WTC11 (cell line): Measurements from ENCODE around the gene NEK5.

Experiments
- CTCF ChIP-seq: fragments of 200-600 bp; IDR thresholded peaks from 2 replicates; pipeline ENCODE4 v1.8.0; 2022; ENCODE audit warnings: antibody characterized with exemption
- FOXP1 ChIP-seq: sonication (generic); formaldehyde crosslinking; IDR thresholded peaks from 2 replicates; pipeline ENCODE4 v1.8.0; 2022; ENCODE audit warnings: missing genetic modification reagents, mild to moderate bottlenecking, moderate library complexity, borderline replicate concordance
- ZBTB43 ChIP-seq: sonication (generic); formaldehyde crosslinking; IDR thresholded peaks from 2 replicates; pipeline ENCODE4 v1.8.1; 2023; ENCODE audit warnings: mild to moderate bottlenecking, missing genetic modification reagents

GRCh38 chr13:52002361-52002760 lies 126.5 kb downstream of the NEK5 start:
- no peak for TF ChIP-seq CTCF
- no peak for TF ChIP-seq FOXP1 (CRISPR knock-in tag)
- no peak for TF ChIP-seq ZBTB43 (CRISPR knock-in tag)
